ENCODE results near the gene CACNA2D1. TPM values are rescaled to one million over a fixed set of nuclear protein-coding genes. Genes with fewer than 3 reads are reported as not detected.
"Not testable (repeated sequence)": the region's sequence is repeated elsewhere in the genome, so short reads cannot be mapped to it uniquely, and the experiment has no call there.

The CACNA2D1 gene
- total RNA-seq, 4 donors from 2014 or later = 30.6 to 60.0 (median 45.7) TPM

DNA sequence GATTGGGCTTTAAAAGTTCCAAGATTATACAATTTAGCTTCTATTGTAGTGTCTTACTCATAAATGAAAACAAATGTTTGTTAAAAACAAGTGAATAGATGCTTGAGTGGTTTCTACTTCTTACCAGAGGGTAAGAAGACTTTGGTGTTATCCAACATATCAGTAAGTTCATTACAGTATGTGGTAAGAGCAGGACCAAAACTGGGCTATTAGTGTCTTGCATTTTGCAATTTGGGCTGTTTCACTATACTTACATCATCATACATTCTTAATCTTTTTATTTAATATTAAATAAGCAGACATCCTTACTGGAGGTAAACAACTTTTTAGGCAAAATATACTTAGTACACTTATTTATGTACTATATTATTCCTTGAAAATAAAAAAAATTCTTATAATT is 425.4 kb downstream of the CACNA2D1 start:
- DNase-seq (ENCODE audit: extremely low spot score) = no peak
- no peak for TF ChIP-seq CTCF (IDR thresholded peaks at IDR 0.05)
- no peak for TF ChIP-seq EP300 (IDR thresholded peaks at IDR 0.05)
- TF ChIP-seq POLR2A (IDR thresholded peaks at IDR 0.05; ENCODE audit: low read depth) = no peak
- TF ChIP-seq POLR2AphosphoS5 (IDR thresholded peaks at IDR 0.05) = no peak
- Histone ChIP-seq H3K4me1 (peaks cover 0 to 21% (median 7%) of the 10 kb centered on the region in 4 donors), H3K9me3 (no peaks in the 10 kb centered on the region), H3K27ac (replicated peaks in 1 of 4) (no peak overlapping the region), H3K36me3 (no peaks in the 10 kb centered on the region), H3K4me3 (no peak overlapping the region), H3K27me3 (no peaks in the 10 kb centered on the region)
- intact Hi-C loops (cut with DNase I) = loop anchor here (10.0 kb wide), 1 partner anchor 513 kb away; no protein-coding TSS in a partner anchor

DNA sequence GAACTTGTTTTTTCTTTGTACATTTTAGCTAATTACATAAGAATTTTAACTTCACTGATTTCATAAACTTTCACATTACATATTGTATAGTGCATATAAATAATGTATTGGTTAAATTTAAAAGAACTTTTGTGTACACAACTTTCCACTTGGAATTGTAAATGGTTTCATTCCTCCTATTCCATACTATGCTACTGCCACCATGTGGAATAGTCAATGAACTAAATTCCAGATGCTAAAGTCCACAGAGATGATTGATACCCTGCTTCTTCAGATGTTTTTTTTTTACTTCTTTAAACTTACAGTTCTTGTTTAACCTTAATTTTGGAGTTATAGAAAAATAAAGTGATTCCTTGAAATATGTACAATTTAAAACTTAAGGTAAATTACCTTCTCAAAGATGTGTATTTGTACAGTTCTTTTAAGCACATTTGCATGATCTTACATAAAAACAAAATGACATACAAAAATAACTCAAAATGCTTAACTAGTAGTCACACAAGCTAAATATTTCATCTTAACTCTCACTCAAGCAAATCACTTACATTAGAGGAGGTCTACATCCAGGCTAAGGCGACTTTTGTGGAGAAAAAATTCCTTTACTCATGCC is 426.1 kb downstream of the CACNA2D1 start:
- Histone ChIP-seq H3K36me3 (no peaks in the 10 kb centered on the region), H3K9me3 (no peaks in the 10 kb centered on the region), H3K4me3 (no peak overlapping the region), H3K27me3 (no peaks in the 10 kb centered on the region), H3K4me1 (peaks cover 0 to 21% (median 7%) of the 10 kb centered on the region in 4 donors), H3K27ac (replicated peaks in 1 of 4) (no peak overlapping the region)
- 89% methylated on average over 1 of the region's 1 CpG for WGBS
- TF ChIP-seq POLR2A (IDR thresholded peaks at IDR 0.05; ENCODE audit: low read depth) (no peak), EP300 (IDR thresholded peaks at IDR 0.05) (no peak), CTCF (IDR thresholded peaks at IDR 0.05) (peak; percentile 36 to 46 (median 36))
- DNase-seq (ENCODE audit: extremely low spot score) = no peak
- intact Hi-C loops (cut with DNase I) = loop anchor here (10.0 kb wide), 1 partner anchor 513 kb away; no protein-coding TSS in a partner anchor

GRCh38 chr7:82015751-82016150 is 427.8 kb downstream of the CACNA2D1 start:
- intact Hi-C loops (cut with DNase I) = loop anchor here (10.0 kb wide), 1 partner anchor 511 kb away; no protein-coding TSS in a partner anchor
- TF ChIP-seq CTCF (IDR thresholded peaks at IDR 0.05) = no peak
- TF ChIP-seq POLR2AphosphoS5 (IDR thresholded peaks at IDR 0.05) = no peak
- no peak for TF ChIP-seq EP300 (IDR thresholded peaks at IDR 0.05)
- TF ChIP-seq POLR2A (IDR thresholded peaks at IDR 0.05; ENCODE audit: low read depth) = no peak
- no peak overlapping the region for H3K27ac ChIP-seq (replicated peaks in 1 of 4)
- no peaks in the 10 kb centered on the region for H3K27me3 ChIP-seq
- DNase-seq (ENCODE audit: extremely low spot score) = no peak
- WGBS = 91% methylated on average over 2 of the region's 2 CpGs
- H3K4me1 ChIP-seq = peaks cover 0 to 9% (median 4%) of the 10 kb centered on the region in 4 donors
- H3K36me3 ChIP-seq = peaks cover 0 to 6% (median 0%) of the 10 kb centered on the region in 4 donors
- H3K9me3 ChIP-seq = no peaks in the 10 kb centered on the region
- no peak overlapping the region for H3K4me3 ChIP-seq

GRCh38 chr7:82014574-82014973 is 429.0 kb downstream of the CACNA2D1 start:
- not testable (repeated sequence) for H3K4me3 ChIP-seq; DNase-seq (ENCODE audit: extremely low spot score); H3K9me3 ChIP-seq; H3K4me1 ChIP-seq; H3K36me3 ChIP-seq; H3K27ac ChIP-seq (replicated peaks in 1 of 4); H3K27me3 ChIP-seq
- intact Hi-C loops (cut with DNase I) = loop anchor here (10.0 kb wide), 1 partner anchor 510 kb away; no protein-coding TSS in a partner anchor
- 95% methylated on average over 9 of the region's 9 CpGs for WGBS

- TF ChIP-seq POLR2AphosphoS5 (IDR thresholded peaks at IDR 0.05) (no peak), POLR2A (IDR thresholded peaks at IDR 0.05; ENCODE audit: low read depth) (no peak), CTCF (IDR thresholded peaks at IDR 0.05) (no peak)
- WGBS = 56% methylated on average over 4 of the region's 4 CpGs
- Histone ChIP-seq H3K36me3 (peaks cover 0 to 6% (median 0%) of the 10 kb centered on the region in 4 donors), H3K4me3 (no peak overlapping the region), H3K4me1 (peaks cover 0 to 2% (median 0%) of the 10 kb centered on the region in 4 donors), H3K27me3 (no peaks in the 10 kb centered on the region), H3K27ac (replicated peaks in 1 of 4) (no peak overlapping the region), H3K9me3 (no peaks in the 10 kb centered on the region)
- intact Hi-C loops (cut with DNase I) = loop anchor here (10.0 kb wide), 1 partner anchor 508 kb away; no protein-coding TSS in a partner anchor
- no peak for DNase-seq (ENCODE audit: extremely low spot score)
Observed at GRCh38 chr7:82012453-82012852, 431.1 kb downstream of the CACNA2D1 start.
